ENCODE measurements around the gene KRT33B. TPM values are rescaled to one million over a fixed set of nuclear protein-coding genes. Genes with fewer than 3 reads are reported as not detected.

KRT33B gene
- total and polyA plus RNA-seq, 10 of the 15 experiments (the other 5 are each of a cell fraction or from before 2014, with no cell fraction given) = not detected

DNA sequence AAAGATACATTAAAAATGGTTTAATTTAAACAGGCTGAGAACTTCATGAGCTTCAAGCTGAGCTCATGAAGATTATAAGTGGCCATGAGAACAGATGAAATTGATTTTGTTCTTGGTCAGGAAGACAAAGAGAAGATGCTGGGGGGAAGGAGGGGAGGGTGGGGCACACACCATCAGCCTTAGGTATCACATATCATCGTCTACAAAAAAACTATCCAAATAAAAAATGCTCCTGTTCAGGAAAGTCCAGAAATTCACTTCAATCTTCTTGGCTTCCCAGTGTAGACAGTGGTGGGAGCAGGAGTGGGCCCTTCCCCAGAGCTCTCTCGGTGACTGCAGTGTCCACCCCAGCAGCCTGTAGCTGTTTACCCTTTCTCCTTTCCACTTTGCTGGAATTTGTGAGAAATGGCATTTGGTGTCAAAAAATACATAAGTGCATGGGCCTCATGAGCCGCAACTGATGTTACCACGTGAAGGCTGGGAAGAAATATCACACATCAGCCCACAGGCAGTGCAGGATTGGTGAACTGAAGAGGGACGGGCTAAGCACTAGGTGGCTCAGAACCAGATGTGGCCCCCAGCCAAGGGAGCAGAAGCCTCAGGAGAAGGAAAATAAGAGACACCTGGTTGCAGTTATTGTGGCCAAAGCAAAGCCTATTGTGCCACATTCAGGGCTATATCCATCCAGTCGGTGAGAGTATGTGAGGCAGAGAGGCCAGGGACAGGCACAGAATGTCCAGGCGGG, 48.7 kb upstream of the KRT33B start (continued):
- no peak for TF ChIP-seq CBFB (IDR thresholded peaks at IDR 0.05; ENCODE audit: low read depth)

DNA sequence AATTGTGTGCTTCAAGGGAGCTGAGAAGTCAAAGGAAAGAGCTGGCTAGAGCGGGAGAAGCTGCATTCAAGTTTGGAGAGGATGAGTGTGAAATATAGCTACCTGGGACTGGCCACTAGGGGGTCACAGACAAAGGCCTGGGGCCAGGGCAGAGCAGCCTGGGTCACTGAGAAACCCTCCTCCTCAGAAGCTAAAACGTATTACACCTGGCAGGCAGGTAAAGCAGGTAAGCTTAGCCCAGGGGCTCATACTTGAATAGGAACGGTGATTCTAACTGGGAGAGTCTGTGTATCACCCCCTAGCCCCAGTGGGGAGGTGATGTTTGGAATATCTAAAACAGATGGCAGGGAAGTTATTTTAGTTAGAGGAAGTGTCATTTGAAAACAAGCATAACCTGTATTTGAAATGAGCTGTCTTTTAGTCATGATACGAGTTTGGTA, 48.0 kb upstream of the KRT33B start:
- ATAC-seq (peak; percentile 76), FAIRE-seq (no peak), DNase-seq (ENCODE audit: low read depth, low spot score) (no peak)
- H3K79me2 ChIP-seq (ENCODE audit: control insufficient read depth, insufficient read depth, low read length) = no peaks in the 10 kb centered on the region
- no peak overlapping the region for H3K27ac ChIP-seq (ENCODE audit: control insufficient read depth, insufficient read depth)
- intact Hi-C loops (cut with micrococcal nuclease; ENCODE audit: unreplicated experiment) = no loop called here
- H3K4me1 ChIP-seq (ENCODE audit: control insufficient read depth, insufficient read depth, low read length) = no peaks in the 10 kb centered on the region
- H3K36me3 ChIP-seq (ENCODE audit: control insufficient read depth in 2 of 2, insufficient read depth in 2 of 2, low read length in 1 of 2) = no peaks in the 10 kb centered on the region
- 0% methylated on average over 4 of the region's 4 CpGs for WGBS (ENCODE audit: insufficient coverage, insufficient replicate concordance, low lambda C conversion rate, missing lambda C conversion rate)
- no peak for TF ChIP-seq PML (IDR thresholded peaks at IDR 0.05; ENCODE audit: low read length)
- TF ChIP-seq, protein P1, sequence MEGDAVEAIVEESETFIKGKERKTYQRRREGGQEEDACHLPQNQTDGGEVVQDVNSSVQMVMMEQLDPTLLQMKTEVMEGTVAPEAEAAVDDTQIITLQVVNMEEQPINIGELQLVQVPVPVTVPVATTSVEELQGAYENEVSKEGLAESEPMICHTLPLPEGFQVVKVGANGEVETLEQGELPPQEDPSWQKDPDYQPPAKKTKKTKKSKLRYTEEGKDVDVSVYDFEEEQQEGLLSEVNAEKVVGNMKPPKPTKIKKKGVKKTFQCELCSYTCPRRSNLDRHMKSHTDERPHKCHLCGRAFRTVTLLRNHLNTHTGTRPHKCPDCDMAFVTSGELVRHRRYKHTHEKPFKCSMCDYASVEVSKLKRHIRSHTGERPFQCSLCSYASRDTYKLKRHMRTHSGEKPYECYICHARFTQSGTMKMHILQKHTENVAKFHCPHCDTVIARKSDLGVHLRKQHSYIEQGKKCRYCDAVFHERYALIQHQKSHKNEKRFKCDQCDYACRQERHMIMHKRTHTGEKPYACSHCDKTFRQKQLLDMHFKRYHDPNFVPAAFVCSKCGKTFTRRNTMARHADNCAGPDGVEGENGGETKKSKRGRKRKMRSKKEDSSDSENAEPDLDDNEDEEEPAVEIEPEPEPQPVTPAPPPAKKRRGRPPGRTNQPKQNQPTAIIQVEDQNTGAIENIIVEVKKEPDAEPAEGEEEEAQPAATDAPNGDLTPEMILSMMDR (IDR thresholded peaks at IDR 0.05 in 2 of 3, conservative IDR thresholded peaks at IDR 0.05 in 1 of 3; ENCODE audit: control insufficient read depth in 2 of 3, extremely low read depth in 1 of 3, insufficient read depth in 1 of 3, low read depth in 3 of 3, low read length in 3 of 3) = peak; percentile 29 to 68 (median 59)
- H3K9ac ChIP-seq (ENCODE audit: control insufficient read depth, insufficient read depth, low read length) = no peak overlapping the region
- ChIA-PET CTCF (interaction anchor here (0.9 to 1.4 kb wide), 4 partner anchors 9 to 245 kb away, joined by 3 to 4 read pairs (median 3); no protein-coding TSS in a partner anchor), RAD21 (ENCODE audit: unreplicated experiment) (no interaction called here), POLR2A (no interaction called here), SMC1A (ENCODE audit: uncharacterized antibody, unreplicated experiment) (interaction anchor here (1.0 to 1.5 kb wide), 2 partner anchors 84 to 145 kb away, joined by 3 read pairs; no protein-coding TSS in a partner anchor)
- in situ Hi-C loops (cut with MboI) = no loop called here
- no TSS peak for BruUV-seq (replicated peaks)
- no peak overlapping the region for H2AFZ ChIP-seq (ENCODE audit: control insufficient read depth, low read depth, low read length)
- H3K4me3 ChIP-seq = no peak overlapping the region
- H4K20me1 ChIP-seq (ENCODE audit: control insufficient read depth, insufficient read depth) = no peaks in the 10 kb centered on the region
- H3K27me3 ChIP-seq (replicated peaks in 1 of 2; ENCODE audit: control insufficient read depth in 2 of 2, insufficient read depth in 2 of 2, low read length in 1 of 2) = no peaks in the 10 kb centered on the region; a peak in 1 of 4 replicates
- no peak overlapping the region for H3K4me2 ChIP-seq (ENCODE audit: control insufficient read depth, insufficient read depth)
- no peaks in the 10 kb centered on the region for H3K9me3 ChIP-seq (replicated peaks; ENCODE audit: control insufficient read depth, insufficient read depth, low read length)

Measured in GM12878 (cell line).